H9 (cell line): Measurements from ENCODE around the gene MICAL2. TPM values are rescaled to one million over a fixed set of nuclear protein-coding genes. Genes with fewer than 3 reads are reported as not detected.

ENCODE experiments used
- DNase-seq: peaks from one replicate; pipeline ENCODE4 v3.0.0-alpha.2; 2017
- H2AFZ ChIP-seq: one replicate; pipeline ENCODE4 v1.6.1; 2013; ENCODE audit warnings: mild to moderate bottlenecking, low read length, control low read depth, moderate library complexity
- H2AK5ac ChIP-seq: 2 replicates; pipeline ENCODE4 v1.6.1; 2013; ENCODE audit warnings: low read length, control low read depth, mixed read lengths; ENCODE audit not compliant: insufficient read length
- H2BK120ac ChIP-seq: one replicate; pipeline ENCODE4 v1.6.1; 2013; ENCODE audit warnings: low read depth, mild to moderate bottlenecking, low read length, control low read depth, inconsistent platforms; ENCODE audit not compliant: poor library complexity, severe bottlenecking
- H2BK12ac ChIP-seq: 2 replicates; pipeline ENCODE4 v1.6.1; 2013; ENCODE audit warnings: low read length, control low read depth, mixed read lengths, low read depth; ENCODE audit not compliant: insufficient read length
- H2BK15ac ChIP-seq: 2 replicates; pipeline ENCODE4 v1.6.1; 2013; ENCODE audit warnings: low read depth, low read length, control low read depth
- H2BK20ac ChIP-seq: one replicate; pipeline ENCODE4 v1.6.1; 2013; ENCODE audit warnings: low read depth, mild to moderate bottlenecking, low read length, control low read depth, inconsistent platforms; ENCODE audit not compliant: poor library complexity, severe bottlenecking
- H2BK5ac ChIP-seq: 2 replicates; pipeline ENCODE4 v1.6.1; 2013; ENCODE audit warnings: low read length, control low read depth, mixed read lengths; ENCODE audit not compliant: insufficient read length
- H3K14ac ChIP-seq: 2 replicates; pipeline ENCODE4 v1.6.1; 2013; ENCODE audit warnings: low read length, control low read depth; ENCODE audit not compliant: insufficient read depth
- H3K18ac ChIP-seq: 2 replicates; pipeline ENCODE4 v1.6.1; 2013; ENCODE audit warnings: low read depth, mild to moderate bottlenecking, mixed read lengths, low read length, control low read depth; ENCODE audit not compliant: insufficient read length
- H3K23ac ChIP-seq: 2 replicates; pipeline ENCODE4 v1.6.1; 2013; ENCODE audit warnings: low read length, control low read depth, mixed read lengths, low read depth; ENCODE audit not compliant: insufficient read length
- H3K23me2 ChIP-seq: 2 replicates; pipeline ENCODE4 v1.6.1; 2013; ENCODE audit warnings: low read depth, mild to moderate bottlenecking, mixed read lengths, low read length, control low read depth; ENCODE audit not compliant: insufficient read length, poor library complexity, severe bottlenecking
- H3K27ac ChIP-seq: 2 replicates; pipeline ENCODE4 v1.5.1; 2013; ENCODE audit warnings: low read length, control low read depth, mixed read lengths, low read depth; ENCODE audit not compliant: insufficient read length
- H3K27me3 ChIP-seq: 2 replicates; pipeline ENCODE4 v1.6.1; 2013; ENCODE audit warnings: low read length, control low read depth, inconsistent platforms; ENCODE audit not compliant: insufficient read depth
- H3K4ac ChIP-seq: 2 replicates; pipeline ENCODE4 v1.6.1; 2013; ENCODE audit warnings: low read depth, mild to moderate bottlenecking, control low read depth, inconsistent platforms, low read length, moderate library complexity
- H3K4me1 ChIP-seq: 2 replicates; pipeline ENCODE4 v1.6.1; 2013; ENCODE audit warnings: low read length, control low read depth, inconsistent platforms; ENCODE audit not compliant: insufficient read depth
- H3K4me2 ChIP-seq: 2 replicates; pipeline ENCODE4 v1.6.1; 2013; ENCODE audit warnings: low read length, control low read depth, mixed read lengths; ENCODE audit not compliant: insufficient read length, insufficient read depth
- H3K56ac ChIP-seq: 2 replicates; pipeline ENCODE4 v1.6.1; 2013; ENCODE audit warnings: low read depth, mild to moderate bottlenecking, mixed read lengths, low read length, control low read depth; ENCODE audit not compliant: insufficient read length
- H3K79me1 ChIP-seq: 2 replicates; pipeline ENCODE4 v1.6.1; 2013; ENCODE audit warnings: low read depth, mild to moderate bottlenecking, moderate library complexity, low read length, control low read depth, inconsistent platforms; ENCODE audit not compliant: insufficient read depth, poor library complexity, severe bottlenecking
- H3K79me2 ChIP-seq: 2 replicates; pipeline ENCODE4 v1.6.1; 2013; ENCODE audit warnings: low read length, control low read depth, inconsistent platforms; ENCODE audit not compliant: insufficient read depth
- H3K9ac ChIP-seq: 2 replicates; pipeline ENCODE4 v1.6.1; 2013; ENCODE audit warnings: low read length, control low read depth, mixed read lengths; ENCODE audit not compliant: insufficient read length; ENCODE audit errors: extremely low read depth
- H3K9me3 ChIP-seq: one replicate; pipeline ENCODE4 v1.6.1; 2013; ENCODE audit warnings: low read depth, low read length, inconsistent platforms; ENCODE audit not compliant: control insufficient read depth
- H3T11ph ChIP-seq: one replicate; pipeline ENCODE4 v1.6.1; 2013; ENCODE audit warnings: mild to moderate bottlenecking, low read length, control low read depth, inconsistent platforms
- H4K20me1 ChIP-seq: one replicate; pipeline ENCODE4 v1.6.1; 2013; ENCODE audit not compliant: control insufficient read depth, insufficient read length, insufficient read depth
- H4K5ac ChIP-seq: 2 replicates; pipeline ENCODE4 v1.6.1; 2013; ENCODE audit warnings: low read depth, mild to moderate bottlenecking, mixed read lengths, low read length, control low read depth; ENCODE audit not compliant: insufficient read length
- H4K8ac ChIP-seq: replicated peaks from 2 replicates; pipeline ENCODE4 v1.6.1; 2013; ENCODE audit warnings: low read length, control low read depth, mixed read lengths, low read depth; ENCODE audit not compliant: insufficient read length
- H4K91ac ChIP-seq: 2 replicates; pipeline ENCODE4 v1.6.1; 2013; ENCODE audit warnings: low read depth, mild to moderate bottlenecking, moderate library complexity, mixed read lengths, low read length, control low read depth; ENCODE audit not compliant: insufficient read length
- H3K27ac Mint-ChIP-seq, 3 experiments: 2 replicates in 2 of 3; 3 replicates in 1 of 3; pipeline ENCODE4 v1.8.0; 2020 to 2021; ENCODE audit warnings: mixed read lengths in 3 of 3, mild to moderate bottlenecking in 1 of 3, moderate library complexity in 1 of 3
- H3K27me3 Mint-ChIP-seq: 2 replicates; pipeline ENCODE4 v1.8.0; 2021; ENCODE audit warnings: low read depth, mild to moderate bottlenecking, moderate library complexity, mixed read lengths
- H3K36me3 Mint-ChIP-seq, 3 experiments: 2 replicates in 2 of 3; 3 replicates in 1 of 3; pipeline ENCODE4 v1.8.0; 2020 to 2021; ENCODE audit warnings: low read depth in 3 of 3, mixed read lengths in 3 of 3; ENCODE audit not compliant: insufficient read depth in 1 of 3
- H3K4me1 Mint-ChIP-seq, 2 experiments: 2 replicates each; pipeline ENCODE4 v1.8.0; 2020; ENCODE audit warnings: mixed read lengths in 2 of 2
- H3K4me3 Mint-ChIP-seq, 2 experiments: 2 replicates in 1 of 2; 3 replicates in 1 of 2; pipeline ENCODE4 v1.8.0; 2020 to 2021; ENCODE audit warnings: mild to moderate bottlenecking in 2 of 2, mixed read lengths in 2 of 2, moderate library complexity in 1 of 2
- H3K9me3 Mint-ChIP-seq, 2 experiments: 2 replicates in 1 of 2; 3 replicates in 1 of 2; pipeline ENCODE4 v1.8.0; 2020; ENCODE audit warnings: mild to moderate bottlenecking in 2 of 2, mixed read lengths in 2 of 2, moderate library complexity in 1 of 2
- WGBS: extraction: QIAGEN DNeasy Blood & Tissue Kit; methylation state at CpG from one replicate; pipeline ENCODE4 v1.1.7; 2013; ENCODE audit warnings: missing lambda C conversion rate, low lambda C conversion rate, mixed read lengths; ENCODE audit not compliant: insufficient read length; ENCODE audit errors: extremely low coverage; 5-methylcytosine and 5-hydroxymethylcytosine counted together
- total RNA-seq: library from RNA; stranded (reverse); gene quantifications from 2 replicates; pipeline ENCODE4 v1.2.1, GENCODE V29; 2021
- TF ChIP-seq, protein P1 (sequence below): fragments of 200-600 bp; sonication (generic); conservative IDR thresholded peaks from 3 replicates; pipeline ENCODE4 v1.8.0; 2021; ENCODE audit warnings: antibody characterized with exemption, mild to moderate bottlenecking

The MICAL2 gene
- total RNA-seq, 1 experiment from 2014 or later = 4.7 TPM

DNA sequence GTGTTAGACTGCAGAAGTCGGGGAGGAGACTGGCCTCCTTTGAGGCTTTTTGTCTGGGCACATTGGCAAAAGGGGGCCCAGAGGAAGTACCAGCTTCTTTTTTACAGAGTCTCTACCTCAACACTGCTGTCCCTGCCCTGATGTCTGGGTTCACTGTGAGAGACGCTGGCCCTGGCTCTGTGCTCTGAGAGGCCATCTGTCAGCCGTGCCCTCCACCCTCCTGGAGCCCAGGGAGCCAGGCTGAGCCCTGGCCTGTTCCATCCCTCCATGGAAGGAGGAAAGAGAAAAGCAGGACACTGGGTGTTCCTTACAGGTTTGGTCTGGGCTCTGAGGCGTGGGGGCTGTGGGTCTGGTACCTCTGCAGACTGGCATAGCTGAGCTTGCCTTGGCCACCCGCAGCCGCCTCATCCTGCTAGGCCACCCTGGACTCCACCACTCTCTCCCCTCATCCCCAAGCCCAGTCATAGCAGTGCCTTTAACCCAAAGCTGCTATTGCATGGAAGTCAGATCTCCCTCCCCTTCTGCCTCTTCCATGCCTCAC lies 161.5 kb downstream of the MICAL2 start:
- Histone ChIP-seq H3K79me2 (no peaks in the 10 kb centered on the region), H3T11ph (no peak overlapping the region), H3K18ac (no peak overlapping the region), H3K9me3 (no peaks in the 10 kb centered on the region), H2BK15ac (no peak overlapping the region), H3K23me2 (no peaks in the 10 kb centered on the region), H2BK20ac (no peak overlapping the region), H4K8ac (no peak overlapping the region), H3K4me1 (no peaks in the 10 kb centered on the region), H2BK5ac (no peak overlapping the region), H4K20me1 (no peaks in the 10 kb centered on the region), H3K27ac (no peak overlapping the region), H3K27me3 (no peaks in the 10 kb centered on the region), H2BK120ac (no peak overlapping the region), H3K4ac (no peak overlapping the region), H4K91ac (no peak overlapping the region), H2AFZ (no peak overlapping the region), H3K9ac (no peak overlapping the region), H3K23ac (no peak overlapping the region), H4K5ac (no peak overlapping the region), H2BK12ac (no peak overlapping the region), H3K14ac (no peak overlapping the region), H2AK5ac (no peak overlapping the region), H3K79me1 (no peaks in the 10 kb centered on the region), H3K56ac (no peak overlapping the region), H3K4me2 (no peak overlapping the region)
- Mint-ChIP-seq H3K27me3 (no peaks in the 10 kb centered on the region; the same call in 1 of the 2 replicates), H3K36me3 (no peaks in the 10 kb centered on the region), H3K9me3 (no peaks in the 10 kb centered on the region; a peak in 1 of 5 replicates), H3K4me3 (no peak overlapping the region), H3K27ac (peak overlapping the region in 1 of 3 experiments; percentile 80; a peak in 2 of 7 replicates), H3K4me1 (peaks cover 6 to 13% of the 10 kb centered on the region in 2 experiments)
- WGBS = no CpG with 5 or more reads among the region's 6 CpGs
- TF ChIP-seq, protein P1, sequence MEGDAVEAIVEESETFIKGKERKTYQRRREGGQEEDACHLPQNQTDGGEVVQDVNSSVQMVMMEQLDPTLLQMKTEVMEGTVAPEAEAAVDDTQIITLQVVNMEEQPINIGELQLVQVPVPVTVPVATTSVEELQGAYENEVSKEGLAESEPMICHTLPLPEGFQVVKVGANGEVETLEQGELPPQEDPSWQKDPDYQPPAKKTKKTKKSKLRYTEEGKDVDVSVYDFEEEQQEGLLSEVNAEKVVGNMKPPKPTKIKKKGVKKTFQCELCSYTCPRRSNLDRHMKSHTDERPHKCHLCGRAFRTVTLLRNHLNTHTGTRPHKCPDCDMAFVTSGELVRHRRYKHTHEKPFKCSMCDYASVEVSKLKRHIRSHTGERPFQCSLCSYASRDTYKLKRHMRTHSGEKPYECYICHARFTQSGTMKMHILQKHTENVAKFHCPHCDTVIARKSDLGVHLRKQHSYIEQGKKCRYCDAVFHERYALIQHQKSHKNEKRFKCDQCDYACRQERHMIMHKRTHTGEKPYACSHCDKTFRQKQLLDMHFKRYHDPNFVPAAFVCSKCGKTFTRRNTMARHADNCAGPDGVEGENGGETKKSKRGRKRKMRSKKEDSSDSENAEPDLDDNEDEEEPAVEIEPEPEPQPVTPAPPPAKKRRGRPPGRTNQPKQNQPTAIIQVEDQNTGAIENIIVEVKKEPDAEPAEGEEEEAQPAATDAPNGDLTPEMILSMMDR = no peak
- no peak for DNase-seq
